ENCODE data around the gene DENND10. TPM values are rescaled to one million over a fixed set of nuclear protein-coding genes. Genes with fewer than 3 reads are reported as not detected.

Gene DENND10
- total and polyA plus RNA-seq, 5 donors = 14.1 to 27.9 (median 24.6) TPM

DNA sequence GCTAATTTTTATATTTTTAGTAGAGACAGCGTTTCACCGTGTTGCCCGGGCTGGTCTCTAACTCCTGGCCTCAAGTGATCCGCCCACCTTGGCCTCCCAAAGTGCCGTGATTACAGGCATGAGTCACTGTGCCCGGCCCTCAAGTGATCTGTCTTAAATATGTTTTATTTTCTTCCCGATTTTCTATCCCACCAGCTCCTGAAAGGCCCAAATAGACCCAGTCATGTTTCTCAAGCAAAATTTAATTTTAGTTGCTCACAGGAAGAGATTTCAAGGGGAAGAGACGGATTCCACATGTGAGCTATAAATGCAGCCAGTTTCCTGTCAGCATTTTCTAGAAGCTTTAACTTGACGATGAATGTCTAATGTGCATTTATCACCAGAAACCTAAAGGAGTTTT is 12.0 kb downstream of the DENND10 start:
- DNase-seq (no peak), ATAC-seq (no peak)
- 62% methylated on average over 9 of the region's 9 CpGs for WGBS
- intact Hi-C loops (cut with DNase I) = no loop called here
- peaks cover 2% of the 10 kb centered on the region for H3K4me1 ChIP-seq (ENCODE audit: control insufficient read depth, insufficient read depth, low read length)
- H3K27ac ChIP-seq (ENCODE audit: low read length) = no peak overlapping the region
- H3K27me3 ChIP-seq (ENCODE audit: control insufficient read depth, insufficient read depth) = no peaks in the 10 kb centered on the region
- no peaks in the 10 kb centered on the region for H3K9me3 ChIP-seq (ENCODE audit: control insufficient read depth, low read length)
- no peak overlapping the region for H3K4me3 ChIP-seq (ENCODE audit: low read length)

DNA sequence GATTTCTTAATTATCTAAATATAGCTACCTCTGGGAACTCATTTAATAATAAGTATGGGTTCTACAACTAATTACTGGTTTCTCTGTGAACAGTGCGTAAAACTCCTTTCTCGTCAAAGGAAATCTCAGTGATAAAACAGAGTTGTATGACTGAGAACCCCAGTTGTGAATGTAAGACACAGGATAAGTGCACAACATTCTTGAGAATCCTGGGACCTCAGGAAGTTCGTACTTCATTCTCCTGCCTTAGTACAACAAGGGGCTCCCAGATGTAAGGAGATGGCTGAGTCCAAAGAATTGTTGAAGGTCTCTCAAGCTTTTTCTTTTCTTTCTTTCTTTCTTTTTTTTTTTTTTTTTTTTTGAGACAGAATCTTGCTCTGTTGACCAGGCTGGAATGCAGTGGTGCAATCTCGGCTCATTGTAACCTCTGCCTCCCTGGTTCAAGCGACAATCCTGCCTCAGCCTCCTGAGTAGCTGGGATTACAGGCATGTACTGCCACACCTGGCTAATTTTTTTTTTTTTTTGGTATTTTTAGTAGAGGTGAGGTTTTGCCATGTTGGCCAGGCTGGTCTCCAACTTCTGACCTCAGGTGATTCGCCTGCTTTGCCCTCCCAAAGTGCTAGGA is 12.5 kb downstream of the DENND10 start:
- ATAC-seq (no peak), DNase-seq (no peak)
- H3K27me3 ChIP-seq (ENCODE audit: control insufficient read depth, insufficient read depth) = no peaks in the 10 kb centered on the region
- no peaks in the 10 kb centered on the region for H3K9me3 ChIP-seq (ENCODE audit: control insufficient read depth, low read length)
- H3K27ac ChIP-seq (ENCODE audit: low read length) = no peak overlapping the region
- H3K4me1 ChIP-seq (ENCODE audit: control insufficient read depth, insufficient read depth, low read length) = peaks cover 2% of the 10 kb centered on the region
- 88% methylated on average over 6 of the region's 6 CpGs for WGBS
- no peak overlapping the region for H3K4me3 ChIP-seq (ENCODE audit: low read length)
- intact Hi-C loops (cut with DNase I) = no loop called here

DNA sequence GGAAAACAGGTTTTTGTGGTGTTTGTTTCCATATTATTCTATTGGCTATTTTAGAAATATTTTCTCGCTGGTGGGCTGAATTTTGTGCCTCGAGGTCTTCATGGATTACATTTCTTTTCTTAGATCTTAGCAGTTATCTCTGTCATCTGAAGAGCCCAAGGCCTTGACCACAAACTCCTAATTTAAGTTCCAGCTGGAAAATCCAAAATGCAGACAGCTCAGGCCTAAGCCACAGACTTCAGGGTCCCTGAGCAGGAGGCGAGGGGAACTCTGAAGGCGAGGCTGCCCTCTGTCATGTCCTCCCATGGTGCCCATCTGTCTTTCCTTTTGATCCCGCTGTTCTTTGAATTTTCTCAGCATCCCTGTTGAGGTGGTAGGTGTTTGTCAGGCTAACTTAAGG is 14.3 kb downstream of the DENND10 start:
- Histone ChIP-seq H3K27me3 (ENCODE audit: control insufficient read depth, insufficient read depth) (no peaks in the 10 kb centered on the region), H3K4me3 (ENCODE audit: low read length) (no peak overlapping the region), H3K9me3 (ENCODE audit: control insufficient read depth, low read length) (no peaks in the 10 kb centered on the region), H3K4me1 (ENCODE audit: control insufficient read depth, insufficient read depth, low read length) (peaks cover 2% of the 10 kb centered on the region), H3K27ac (ENCODE audit: low read length) (no peak overlapping the region)
- DNase-seq (no peak), ATAC-seq (no peak)
- intact Hi-C loops (cut with DNase I) = no loop called here
- WGBS = 94% methylated on average over 5 of the region's 5 CpGs

DNA sequence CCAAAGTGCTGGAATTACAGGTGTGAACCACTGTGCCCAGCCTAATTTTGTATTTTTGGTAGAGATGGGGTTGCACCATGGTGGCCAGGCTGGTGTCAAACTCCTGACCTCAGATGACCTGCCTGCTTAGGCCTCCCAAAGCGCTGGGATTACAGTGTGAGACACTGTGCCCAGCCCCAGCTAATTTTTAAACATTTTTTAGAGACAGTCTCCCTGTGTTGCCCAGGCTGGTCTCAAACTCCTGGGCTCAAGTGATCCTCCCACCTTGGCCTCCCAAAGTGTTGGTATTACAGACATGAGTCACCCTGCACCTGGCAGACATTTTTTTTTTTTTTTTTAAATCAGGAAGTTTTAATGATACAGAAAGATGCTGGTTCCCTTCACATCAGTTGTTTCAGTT is 15.5 kb downstream of the DENND10 start:
- Histone ChIP-seq H3K9me3 (ENCODE audit: control insufficient read depth, low read length) (no peaks in the 10 kb centered on the region), H3K27me3 (ENCODE audit: control insufficient read depth, insufficient read depth) (no peaks in the 10 kb centered on the region), H3K4me3 (ENCODE audit: low read length) (no peak overlapping the region), H3K27ac (ENCODE audit: low read length) (no peak overlapping the region), H3K4me1 (ENCODE audit: control insufficient read depth, insufficient read depth, low read length) (peaks cover 2% of the 10 kb centered on the region)
- intact Hi-C loops (cut with DNase I) = no loop called here
- no peak for DNase-seq
- ATAC-seq = no peak
- 93% methylated on average over 1 of the region's 1 CpG for WGBS

DNA sequence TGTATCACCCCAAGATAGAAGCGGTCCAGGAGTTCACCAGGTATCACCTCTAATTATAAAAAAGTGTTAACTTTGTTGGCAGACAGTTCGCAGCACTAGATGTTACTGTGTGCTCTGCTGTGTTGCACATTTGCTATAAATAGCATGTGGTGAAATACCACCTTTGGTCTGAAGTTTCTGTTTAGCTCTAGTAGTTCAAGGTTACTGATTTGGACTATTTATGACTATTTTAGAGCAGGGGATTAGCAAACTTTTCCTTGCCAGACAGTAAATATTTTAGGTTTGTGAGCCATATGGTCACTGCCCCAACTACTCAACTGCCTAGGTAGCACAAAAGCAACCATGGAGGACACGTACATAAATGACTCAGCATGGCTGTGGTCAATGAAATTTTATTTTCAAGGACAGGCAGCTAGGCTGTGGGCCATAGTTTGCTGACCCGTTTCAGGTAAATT is 16.5 kb downstream of the DENND10 start:
- intact Hi-C loops (cut with DNase I) = no loop called here
- ATAC-seq (peak; percentile 58 to 75), DNase-seq (no peak)
- no peak overlapping the region for H3K27ac ChIP-seq (ENCODE audit: low read length)
- H3K27me3 ChIP-seq (ENCODE audit: control insufficient read depth, insufficient read depth) = no peaks in the 10 kb centered on the region
- 64% methylated on average over 4 of the region's 4 CpGs for WGBS
- H3K9me3 ChIP-seq (ENCODE audit: control insufficient read depth, low read length) = no peaks in the 10 kb centered on the region
- H3K4me1 ChIP-seq (ENCODE audit: control insufficient read depth, insufficient read depth, low read length) = peaks cover 2% of the 10 kb centered on the region
- H3K4me3 ChIP-seq (ENCODE audit: low read length) = no peak overlapping the region

DNA sequence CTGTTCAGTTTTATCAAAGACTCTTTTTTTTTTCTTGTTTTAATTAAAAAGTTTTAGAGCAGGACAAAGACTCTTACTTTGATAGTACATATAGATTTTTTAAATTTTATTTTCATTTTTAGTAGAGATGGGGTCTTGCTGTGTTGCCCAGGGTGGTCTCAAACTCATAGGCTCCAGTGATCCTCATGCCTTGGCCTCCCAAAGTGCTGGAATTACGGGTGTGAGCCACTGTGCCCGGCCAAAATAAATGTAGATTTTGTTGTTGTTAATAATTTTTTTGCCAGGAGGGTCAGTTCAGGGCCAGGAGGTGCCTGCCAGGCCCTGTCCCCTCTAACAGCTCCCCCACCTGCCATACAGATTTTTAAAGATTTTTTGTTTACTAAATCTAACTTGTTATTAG is 17.0 kb downstream of the DENND10 start:
- Histone ChIP-seq H3K4me3 (ENCODE audit: low read length) (no peak overlapping the region), H3K27me3 (ENCODE audit: control insufficient read depth, insufficient read depth) (no peaks in the 10 kb centered on the region), H3K9me3 (ENCODE audit: control insufficient read depth, low read length) (no peaks in the 10 kb centered on the region), H3K27ac (ENCODE audit: low read length) (peak overlapping the region; percentile 43), H3K4me1 (ENCODE audit: control insufficient read depth, insufficient read depth, low read length) (peaks cover 2% of the 10 kb centered on the region)
- DNase-seq = no peak
- intact Hi-C loops (cut with DNase I) = no loop called here
- ATAC-seq = no peak
- WGBS = 96% methylated on average over 2 of the region's 2 CpGs

DNA sequence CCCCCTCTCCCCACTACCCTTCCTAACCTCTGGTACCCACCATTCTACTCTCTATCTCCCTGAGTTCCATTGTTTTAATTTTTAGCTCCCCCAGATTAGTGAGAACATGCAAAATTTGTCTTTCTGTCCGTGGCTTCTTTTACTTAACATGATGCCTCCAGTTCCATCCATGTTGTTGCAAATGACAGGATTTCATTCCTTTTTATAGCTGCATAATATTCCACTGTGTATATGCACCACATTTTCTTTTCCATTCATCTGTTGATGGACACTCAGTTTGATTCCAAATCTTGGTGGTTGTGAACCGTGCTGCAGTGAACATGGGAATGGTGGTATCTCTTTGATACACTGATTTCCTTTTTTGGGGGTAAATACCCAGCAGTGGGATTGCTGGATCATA is 22.0 kb downstream of the DENND10 start:
- no peaks in the 10 kb centered on the region for H3K27me3 ChIP-seq (ENCODE audit: control insufficient read depth, insufficient read depth)
- H3K4me1 ChIP-seq (ENCODE audit: control insufficient read depth, insufficient read depth, low read length) = no peaks in the 10 kb centered on the region
- H3K27ac ChIP-seq (ENCODE audit: low read length) = no peak overlapping the region
- intact Hi-C loops (cut with DNase I) = no loop called here
- ATAC-seq = no peak
- WGBS = 98% methylated on average over 2 of the region's 2 CpGs
- H3K9me3 ChIP-seq (ENCODE audit: control insufficient read depth, low read length) = no peaks in the 10 kb centered on the region
- no peak for DNase-seq
- no peak overlapping the region for H3K4me3 ChIP-seq (ENCODE audit: low read length)

DNA sequence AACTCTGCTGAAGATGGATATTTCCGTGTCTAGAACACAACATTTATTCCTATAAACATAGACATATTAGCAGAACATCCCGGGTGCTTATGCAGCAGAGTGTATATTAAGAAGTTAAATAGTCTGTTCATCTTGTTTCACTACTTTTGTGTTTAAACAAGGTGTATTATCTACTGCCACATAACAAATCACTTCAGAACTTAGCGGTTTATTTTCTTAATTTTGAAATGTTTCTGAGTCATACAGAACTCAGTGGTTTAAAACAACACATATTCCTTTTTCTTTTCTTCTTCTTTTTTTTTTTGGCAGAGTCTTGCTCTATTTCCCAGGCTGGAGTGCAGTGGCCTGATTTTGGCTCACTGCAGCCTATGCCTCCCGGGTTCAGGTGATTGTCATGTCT is 25.8 kb downstream of the DENND10 start:
- WGBS = 93% methylated on average over 4 of the region's 4 CpGs
- intact Hi-C loops (cut with DNase I) = no loop called here
- H3K4me3 ChIP-seq (ENCODE audit: low read length) = no peak overlapping the region
- no peak overlapping the region for H3K27ac ChIP-seq (ENCODE audit: low read length)
- no peaks in the 10 kb centered on the region for H3K4me1 ChIP-seq (ENCODE audit: control insufficient read depth, insufficient read depth, low read length)
- H3K27me3 ChIP-seq (ENCODE audit: control insufficient read depth, insufficient read depth) = no peaks in the 10 kb centered on the region
- ATAC-seq (no peak), DNase-seq (no peak)
- no peaks in the 10 kb centered on the region for H3K9me3 ChIP-seq (ENCODE audit: control insufficient read depth, low read length)

DNA sequence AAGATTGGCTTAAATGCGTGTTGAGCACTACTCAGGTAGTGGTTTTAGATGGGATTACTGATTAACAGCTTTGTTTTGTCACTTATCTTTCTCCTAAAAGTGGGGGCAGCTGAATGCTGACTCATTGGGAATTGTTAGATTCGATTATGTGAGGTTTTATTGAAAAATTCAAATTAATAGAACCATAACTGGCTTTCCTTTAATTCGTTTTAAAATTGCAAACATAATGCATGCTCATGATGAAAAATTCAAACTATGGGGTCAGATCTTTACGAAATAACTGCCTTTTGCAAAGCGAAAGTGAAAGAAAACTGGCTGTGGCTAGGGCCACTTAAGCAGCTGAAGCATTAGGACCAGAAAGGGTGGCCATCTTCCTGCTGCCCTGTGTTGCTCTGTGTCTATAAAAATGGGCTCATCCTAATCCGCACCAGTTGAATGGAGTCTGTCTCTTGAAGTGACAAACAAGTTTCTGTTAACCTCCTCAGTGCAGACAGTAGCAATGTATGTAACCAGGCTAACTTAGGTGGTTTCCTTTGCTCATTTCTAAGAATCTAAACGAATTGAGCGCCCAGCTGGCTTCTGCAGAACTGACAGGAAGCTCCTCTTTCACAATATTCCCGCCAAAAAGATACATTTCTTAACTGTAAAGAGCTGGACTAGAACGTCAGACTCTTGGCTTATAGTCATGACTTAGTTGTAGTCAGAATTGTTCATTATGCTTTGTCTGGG is 27.8 kb downstream of the DENND10 start:
- intact Hi-C loops (cut with DNase I) = no loop called here
- ATAC-seq (peak; percentile 64 to 72), DNase-seq (no peak)
- H3K9me3 ChIP-seq (ENCODE audit: control insufficient read depth, low read length) = no peaks in the 10 kb centered on the region
- 48% methylated on average over 10 of the region's 10 CpGs for WGBS
- H3K27ac ChIP-seq (ENCODE audit: low read length) = peak overlapping the region; percentile 56
- H3K4me1 ChIP-seq (ENCODE audit: control insufficient read depth, insufficient read depth, low read length) = no peaks in the 10 kb centered on the region
- peak overlapping the region; percentile 86 for H3K4me3 ChIP-seq (ENCODE audit: low read length)
- no peaks in the 10 kb centered on the region for H3K27me3 ChIP-seq (ENCODE audit: control insufficient read depth, insufficient read depth)

DNA sequence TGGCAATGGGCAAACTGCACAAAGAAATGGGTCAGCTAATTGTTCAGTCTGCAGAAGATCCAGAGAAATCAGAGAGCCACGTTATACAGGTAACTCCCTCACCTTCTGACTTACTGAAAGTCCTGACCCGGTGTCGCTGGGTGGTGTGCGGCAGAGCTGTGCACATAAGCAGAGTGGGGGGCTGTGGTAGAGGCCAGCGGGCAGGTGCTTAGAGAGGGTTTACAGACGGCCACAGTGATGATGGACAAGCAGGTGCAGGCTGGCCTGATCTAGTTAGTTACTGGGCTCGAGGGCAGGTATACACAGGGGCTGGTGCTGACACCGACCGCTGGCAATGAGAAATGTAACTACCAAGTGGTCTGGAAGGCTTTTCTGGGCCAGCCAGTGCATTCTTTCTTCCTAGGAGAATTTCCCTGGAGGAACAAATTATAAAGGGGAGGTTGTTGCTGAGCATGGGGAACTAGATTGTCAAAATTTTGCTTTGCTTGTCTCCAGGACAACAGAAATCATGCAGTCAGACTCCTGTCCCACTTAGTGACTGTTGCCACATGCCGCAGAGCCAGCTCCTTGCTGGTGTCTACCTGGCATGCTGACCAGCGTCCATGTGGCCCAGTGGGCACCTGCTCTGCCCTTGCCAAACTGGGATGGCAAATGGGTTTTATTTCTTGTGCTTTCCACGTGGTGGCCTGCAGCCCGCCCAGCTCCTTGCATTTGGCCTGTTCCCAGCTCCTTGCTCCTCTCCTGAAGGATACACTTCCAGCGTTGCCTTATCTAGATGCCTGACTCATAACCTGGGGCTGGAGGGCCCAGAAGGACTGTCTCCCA is 28.8 kb downstream of the DENND10 start:
- ATAC-seq (no peak), DNase-seq (no peak)
- H3K27ac ChIP-seq (ENCODE audit: low read length) = no peak overlapping the region
- no peaks in the 10 kb centered on the region for H3K9me3 ChIP-seq (ENCODE audit: control insufficient read depth, low read length)
- 89% methylated on average over 14 of the region's 14 CpGs for WGBS
- H3K4me1 ChIP-seq (ENCODE audit: control insufficient read depth, insufficient read depth, low read length) = no peaks in the 10 kb centered on the region
- no peaks in the 10 kb centered on the region for H3K27me3 ChIP-seq (ENCODE audit: control insufficient read depth, insufficient read depth)
- no peak overlapping the region for H3K4me3 ChIP-seq (ENCODE audit: low read length)
- intact Hi-C loops (cut with DNase I) = no loop called here

DNA sequence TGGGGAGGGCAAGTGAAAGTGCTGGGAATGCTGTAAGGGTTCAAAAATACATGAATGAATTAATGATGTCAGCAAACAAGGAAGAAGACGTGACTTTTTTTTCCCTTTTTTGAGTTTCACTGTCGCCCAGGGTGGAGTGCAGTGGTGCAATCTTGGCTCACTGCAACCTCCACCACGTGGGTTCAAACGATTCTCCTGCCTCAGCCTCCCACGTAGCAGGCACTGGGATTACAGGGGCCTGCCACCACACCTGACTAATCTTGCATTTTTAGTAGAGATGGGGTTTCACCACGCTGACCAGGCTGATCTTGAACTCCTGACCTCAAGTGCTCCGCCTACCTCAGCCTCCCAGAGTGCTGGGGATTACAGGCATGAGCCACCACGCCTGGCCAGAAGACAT is 30.0 kb downstream of the DENND10 start:
- DNase-seq (no peak), ATAC-seq (no peak)
- Histone ChIP-seq H3K27me3 (ENCODE audit: control insufficient read depth, insufficient read depth) (no peaks in the 10 kb centered on the region), H3K4me1 (ENCODE audit: control insufficient read depth, insufficient read depth, low read length) (no peaks in the 10 kb centered on the region), H3K9me3 (ENCODE audit: control insufficient read depth, low read length) (no peaks in the 10 kb centered on the region), H3K4me3 (ENCODE audit: low read length) (no peak overlapping the region), H3K27ac (ENCODE audit: low read length) (no peak overlapping the region)
- intact Hi-C loops (cut with DNase I) = no loop called here
- WGBS = 88% methylated on average over 8 of the region's 8 CpGs

Data from right cardiac atrium (tissue), 5 donors.